Activated CD4-positive, alpha-beta T cell treated with anti-CD3 and anti-CD28 coated beads, Interleukin-2, amount 50 U/mL, for 24 hours (primary cell): Measurements from ENCODE around the gene ANO7.

Experiments used
- DNase-seq, 2 donors: peaks; one replicate each; pipeline ENCODE4 v3.0.0-alpha.2; 2020; ENCODE audit warnings: low read depth in 1 of 2, low spot score in 1 of 2

ANO7 gene

DNA sequence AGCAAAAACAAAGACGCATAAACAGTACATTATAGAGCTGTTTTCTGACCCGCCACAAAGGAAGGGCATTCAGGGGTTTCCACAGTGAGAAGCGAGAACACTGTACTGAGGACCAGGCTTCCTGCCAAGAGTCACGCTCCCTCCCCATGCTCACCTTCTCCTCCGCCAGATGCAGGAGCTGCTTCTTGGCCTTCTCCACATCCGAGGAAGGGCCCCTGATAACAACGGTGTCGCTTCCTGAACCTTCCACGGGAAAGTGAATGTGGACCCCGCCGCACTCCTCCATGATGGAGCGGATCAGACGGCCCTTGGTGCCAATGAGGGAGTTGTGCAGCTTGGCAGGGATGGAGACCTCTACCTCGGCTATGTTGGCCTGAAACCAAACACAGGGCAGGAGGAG, 53.8 kb downstream of the ANO7 start:
- DNase-seq, result no peak

GRCh38 chr2:241244368-241244767, 55.9 kb downstream of the ANO7 start:
- DNase-seq, result no peak

DNA sequence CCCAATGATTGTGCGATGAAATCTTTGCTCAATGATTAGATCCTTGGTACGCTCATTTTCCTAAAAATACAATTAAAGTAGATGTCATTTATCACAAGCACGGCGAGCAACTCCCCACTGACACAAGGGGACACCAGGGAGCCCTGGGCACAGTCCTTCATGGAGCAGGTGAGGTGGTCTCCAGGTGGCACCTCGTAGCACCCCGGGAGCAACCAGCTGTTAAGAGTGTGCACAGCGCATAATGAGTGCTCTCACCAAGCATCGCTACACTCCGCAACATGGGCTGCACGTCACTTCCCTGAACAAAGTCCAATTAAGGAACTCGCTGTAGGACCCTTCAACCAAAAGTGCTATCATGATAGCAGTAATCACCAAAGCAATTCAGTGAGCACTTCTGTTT, 59.8 kb downstream of the ANO7 start:
- no peak for DNase-seq

DNA sequence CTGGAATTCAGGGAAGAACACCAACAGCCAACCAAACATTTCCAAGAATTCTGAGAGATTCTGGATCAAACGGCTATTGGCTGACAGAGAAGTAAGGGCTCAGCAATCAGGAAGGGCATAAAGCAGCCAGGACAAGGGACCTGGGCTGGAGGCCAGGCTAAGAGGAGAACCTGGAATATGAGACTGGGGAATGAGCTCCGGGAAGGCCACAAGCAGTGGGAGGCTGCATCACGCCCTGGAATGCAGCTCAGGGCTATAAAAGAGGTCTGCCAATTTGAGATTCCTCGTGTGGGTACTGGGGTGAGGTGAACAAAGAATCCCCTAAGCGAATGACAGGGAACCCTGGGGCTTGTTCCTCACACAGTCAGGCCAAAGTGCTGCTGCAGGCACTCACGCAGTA, 60.4 kb downstream of the ANO7 start:
- no peak for DNase-seq

DNA sequence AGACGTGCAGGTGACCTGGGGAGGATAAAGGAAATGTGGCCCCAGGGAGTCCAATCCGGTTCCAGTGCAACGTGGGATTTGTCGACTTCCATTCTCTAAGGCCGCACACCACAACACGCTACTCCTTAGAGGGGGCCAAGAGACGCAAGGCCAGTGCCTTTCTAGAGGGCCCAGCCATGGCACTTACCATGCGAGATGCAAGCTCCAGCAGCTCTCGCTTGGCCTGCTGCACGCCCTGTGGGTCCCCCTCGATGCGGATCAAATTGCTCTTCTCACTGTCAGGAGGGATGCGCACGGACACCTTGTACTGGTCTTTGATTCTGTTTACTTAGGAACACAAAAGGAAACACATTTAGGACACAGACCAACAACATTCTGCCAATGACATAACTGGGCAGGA, 61.2 kb downstream of the ANO7 start:
- no peak for DNase-seq

DNA sequence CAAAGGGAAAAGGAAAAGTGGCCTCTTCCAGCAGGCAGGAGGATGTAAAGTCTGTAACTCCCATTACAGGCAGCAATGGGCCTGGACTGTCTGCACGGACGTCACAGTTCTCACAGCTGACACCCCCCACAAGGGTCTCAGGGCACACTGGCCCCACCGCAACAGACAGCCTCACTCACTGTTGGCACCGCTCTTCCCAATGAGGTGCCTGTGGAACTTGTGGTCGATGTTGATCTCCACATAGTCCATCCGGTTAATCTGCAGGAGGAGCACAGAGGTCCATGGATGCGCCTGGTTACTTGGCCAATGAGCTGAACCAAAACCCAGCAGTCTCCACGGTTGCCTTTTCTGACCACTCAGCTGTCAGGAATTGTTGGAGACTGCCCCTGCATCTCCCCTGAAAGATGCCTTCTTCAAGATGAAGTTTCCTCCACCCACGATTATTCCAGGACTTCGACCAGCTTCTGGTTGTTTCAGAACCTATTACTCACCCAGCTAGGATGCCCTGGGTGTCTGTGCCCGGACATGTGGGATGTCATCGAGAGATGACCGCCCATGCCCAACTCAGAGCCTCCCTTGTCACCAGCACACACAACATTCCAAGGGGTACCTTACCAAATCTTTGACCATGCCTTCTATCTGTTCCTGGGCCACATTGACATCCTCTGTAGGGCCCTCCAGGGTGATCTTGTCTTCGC, 64.5 kb downstream of the ANO7 start:
- DNase-seq, result no peak

GRCh38 chr2:241254904-241255351, 66.5 kb downstream of the ANO7 start:
- DNase-seq, result no peak

- no peak for DNase-seq
These were observed 67.2 kb downstream of the ANO7 start for GRCh38 chr2:241255542-241256167.

DNA sequence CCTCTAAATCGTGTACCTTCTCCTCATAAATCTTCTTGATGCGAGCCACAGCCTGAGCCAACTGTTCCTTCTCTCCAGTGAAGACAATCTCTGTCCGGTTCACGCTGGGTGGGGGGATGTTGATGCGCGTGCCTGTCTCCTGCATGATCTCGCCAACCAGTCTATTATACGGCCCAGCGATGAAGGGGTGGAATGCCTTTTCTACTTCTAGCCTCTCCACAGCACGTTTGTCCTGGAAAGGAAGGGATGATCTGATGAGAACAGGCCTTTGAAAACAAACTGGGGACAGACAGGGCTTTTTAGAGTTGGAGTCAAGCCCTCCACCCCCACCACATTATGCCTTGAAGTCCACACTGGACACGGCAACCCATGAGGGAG, 67.7 kb downstream of the ANO7 start:
- no peak for DNase-seq

- DNase-seq, result no peak
These were observed 69.0 kb downstream of the ANO7 start for GRCh38 chr2:241257419-241258032.

DNA sequence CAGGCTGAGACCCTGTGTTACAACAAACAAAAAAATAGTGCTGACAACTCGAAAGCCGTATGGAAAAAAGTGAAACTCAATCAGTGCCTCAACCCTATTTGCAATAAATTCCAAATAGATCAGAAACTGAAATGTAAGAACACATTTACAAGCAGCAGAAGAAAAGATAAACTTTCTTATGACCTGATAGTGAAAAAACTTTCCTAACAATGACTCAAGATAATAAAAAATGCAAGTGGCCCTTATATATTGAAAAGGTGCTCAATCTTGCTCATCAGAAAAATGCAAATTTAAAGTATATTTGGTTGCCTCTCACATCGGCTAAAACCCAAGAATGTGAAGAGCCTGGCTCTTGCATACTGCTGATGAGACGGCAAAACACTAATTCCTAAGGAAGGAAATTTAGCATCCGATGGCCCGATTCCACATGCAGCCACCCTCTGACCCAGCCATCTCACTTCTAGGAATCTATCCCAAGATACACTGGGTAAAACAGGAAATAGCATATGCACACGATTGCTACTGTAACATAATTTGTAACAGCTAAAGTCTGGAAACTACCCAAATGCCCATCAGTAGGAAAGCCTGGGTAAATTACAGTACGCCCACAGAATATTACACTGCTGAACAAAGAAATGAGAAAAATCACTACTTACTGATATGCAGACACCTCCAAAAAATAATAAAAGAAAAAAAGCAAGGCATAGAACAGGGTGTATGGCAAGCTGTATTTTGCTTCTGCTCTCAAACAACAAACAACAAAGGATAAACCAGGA, 70.2 kb downstream of the ANO7 start:
- DNase-seq, result no peak

GRCh38 chr2:241260911-241261310, 72.4 kb downstream of the ANO7 start:
- DNase-seq, result no peak

- DNase-seq, result no peak
These were observed 73.2 kb downstream of the ANO7 start for GRCh38 chr2:241261628-241262027.

GRCh38 chr2:241263061-241263460, 74.6 kb downstream of the ANO7 start:
- no peak for DNase-seq

DNA sequence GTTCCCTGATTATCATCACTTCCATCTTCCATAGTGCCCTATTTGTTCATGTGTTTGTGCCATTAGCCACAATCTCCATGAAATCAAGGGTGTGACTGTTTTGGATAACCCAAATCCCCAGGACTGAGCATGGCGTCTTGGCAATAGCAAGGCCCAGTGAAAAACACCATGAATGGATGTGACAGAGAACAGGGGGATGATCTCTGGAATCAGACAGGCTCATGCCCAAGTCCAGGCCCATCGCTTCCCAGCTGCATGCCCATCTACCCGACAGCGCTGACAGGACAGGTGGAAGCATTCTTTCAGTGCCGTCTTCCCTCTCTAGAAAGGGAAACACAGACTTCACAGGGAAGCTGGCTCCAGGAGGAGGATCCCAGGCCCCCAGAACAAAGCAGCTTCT, 77.0 kb downstream of the ANO7 start:
- DNase-seq, result no peak

GRCh38 chr2:241267249-241268067, 79.0 kb downstream of the ANO7 start:
- no peak for DNase-seq

- DNase-seq, result no peak
These were observed 79.8 kb downstream of the ANO7 start for GRCh38 chr2:241268306-241268705.

- DNase-seq, result no peak
These were observed 80.4 kb downstream of the ANO7 start for GRCh38 chr2:241268716-241269445.

DNA sequence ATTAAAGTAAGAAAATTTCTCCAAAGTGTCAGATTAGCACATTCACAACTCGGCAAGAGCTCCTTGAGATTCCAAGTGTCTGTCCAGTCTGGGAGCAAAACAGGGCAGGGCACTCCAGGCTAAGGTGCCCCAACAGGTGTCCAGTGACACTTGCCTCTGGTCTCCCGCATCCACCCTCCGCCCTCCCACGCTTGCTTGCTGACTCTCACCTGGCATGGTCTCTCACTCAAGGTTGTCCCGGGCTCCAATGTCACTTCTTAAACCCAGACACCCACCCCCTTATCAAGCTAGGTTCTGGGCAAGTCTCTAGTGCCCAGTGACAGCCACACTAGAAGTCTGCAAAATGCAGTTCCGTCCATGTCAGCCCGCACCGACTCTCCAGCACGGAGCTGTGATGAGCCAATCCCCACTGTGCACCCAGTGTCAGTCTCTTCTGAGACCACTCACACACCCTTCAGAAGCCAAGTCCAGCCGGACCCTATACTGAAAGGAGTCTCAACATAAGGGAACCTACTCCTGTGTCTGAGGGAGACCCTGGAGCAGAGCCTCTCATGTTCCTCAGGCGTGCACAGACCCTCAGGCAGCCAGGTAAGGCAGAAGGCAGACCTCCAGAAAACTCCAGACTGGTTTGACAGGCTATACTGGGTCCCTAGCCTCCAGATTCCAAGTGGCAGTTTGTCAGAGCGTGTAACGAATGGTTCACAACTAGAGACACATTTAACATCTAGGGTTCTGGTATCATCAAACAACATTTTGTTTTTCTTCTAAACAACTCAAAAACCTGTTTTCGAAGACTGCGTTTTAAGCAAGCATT, 81.4 kb downstream of the ANO7 start:
- no peak for DNase-seq

DNA sequence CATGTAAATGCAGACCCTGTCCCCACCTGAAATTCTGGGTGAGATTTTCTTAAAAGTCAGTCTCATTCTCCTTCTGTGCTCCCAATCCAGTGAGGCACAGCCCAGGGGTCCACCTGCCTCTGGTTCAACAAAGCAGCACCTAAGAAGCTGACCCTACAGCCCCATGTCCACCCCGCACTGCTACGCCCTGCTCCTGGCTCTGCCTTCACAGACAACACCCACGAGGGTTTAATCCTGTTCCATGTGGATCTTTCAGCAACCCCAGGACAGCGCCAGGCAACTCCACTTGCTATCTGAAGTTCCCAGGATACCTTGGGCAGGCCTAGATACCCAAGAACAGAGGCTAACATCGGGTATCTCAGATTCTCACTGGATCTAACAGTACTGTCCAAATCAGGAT, 82.1 kb downstream of the ANO7 start:
- no peak for DNase-seq
